HCT116 (cell line): ENCODE measurements around the gene ADAMTSL2. TPM values are rescaled to one million over a fixed set of nuclear protein-coding genes. Genes with fewer than 3 reads are reported as not detected.

Experiments used
- ATAC-seq: fragments of 200-7000 bp; cut with Tn5 transposase; 2 replicates; pipeline ENCODE4 v1.9.1; 2020; ENCODE audit warnings: mild to moderate bottlenecking, moderate library complexity
- BruUV-seq: library from RNA; stranded (reverse); fragments of 400-500 nt; replicated peaks from 2 replicates; lab custom pipeline; 2021; lab: Mats Ljungman, UMichigan
- CTCF ChIA-PET: fragments of 300-600 bp; sonication (Branson Sonifier 250); formaldehyde crosslinking; loops from one replicate; lab custom pipeline; 2021; ENCODE audit warnings: antibody characterized with exemption; lab: Charles Lee
- POLR2A ChIA-PET: fragments of 300-600, 350-600 bp; sonication (Branson Sonifier 250); formaldehyde crosslinking; loops from one replicate; lab custom pipeline; 2021; ENCODE audit warnings: antibody characterized with exemption; lab: Charles Lee
- RAD21 ChIA-PET, 2 experiments: fragments of 300-600 bp; sonication (Branson Sonifier 250); formaldehyde crosslinking; loops; one replicate each; lab custom pipeline; 2023; ENCODE audit warnings: low total read pairs in 2 of 2; ENCODE audit not compliant: uncharacterized antibody in 2 of 2, unreplicated experiment in 2 of 2, low non-redundant PET in 1 of 2; lab: Charles Lee
- DNase-seq: peaks from one replicate; pipeline ENCODE4 v3.0.0-alpha.2; 2010; ENCODE audit warnings: low read depth, low spot score
- H2AFZ ChIP-seq: fragments of 200-600 bp; shearing (Covaris generic), sonication (generic); 2 replicates; pipeline ENCODE4 v1.6.1; 2017; ENCODE audit warnings: low read depth, mixed run types, mixed read lengths, antibody characterized with exemption, low read length; ENCODE audit not compliant: poor library complexity, severe bottlenecking
- H3K27ac ChIP-seq: 2 replicates; pipeline ENCODE4 v1.5.1; 2012; ENCODE audit warnings: low read depth, low read length
- H3K27me3 ChIP-seq: fragments of 200-600 bp; sonication (generic); 2 replicates; pipeline ENCODE4 v1.6.1; 2016; ENCODE audit warnings: mixed run types, low read length, mixed read lengths; ENCODE audit not compliant: insufficient read depth
- H3K36me3 ChIP-seq, 2 experiments: fragments of 200-500 bp in 1 of 2; fragments of 200-600 bp in 1 of 2; sonication (Bioruptor generic) in 1 of 2; sonication (generic) in 1 of 2; 2 replicates each; pipeline versions ENCODE4 v1.5.1 to v1.6.1; 2014 to 2016; ENCODE audit warnings: low read length in 2 of 2, inconsistent platforms in 1 of 2, mixed read lengths in 1 of 2, mixed run types in 1 of 2; ENCODE audit not compliant: insufficient read depth in 2 of 2, control insufficient read depth in 1 of 2
- H3K4me1 ChIP-seq, 2 experiments: fragments of 200-600 bp in 1 of 2; sonication (generic) in 1 of 2; 2 replicates each; pipeline versions ENCODE4 v1.5.1 to v1.6.1; 2012 to 2017; ENCODE audit warnings: low read length in 2 of 2, inconsistent platforms in 1 of 2, mild to moderate bottlenecking in 1 of 2, mixed read lengths in 1 of 2, mixed run types in 1 of 2, moderate library complexity in 1 of 2; ENCODE audit not compliant: insufficient read depth in 2 of 2, control insufficient read depth in 1 of 2
- H3K4me2 ChIP-seq: fragments of 200-600 bp; sonication (generic); 2 replicates; pipeline ENCODE4 v1.6.1; 2017; ENCODE audit warnings: mixed run types, low read length, mixed read lengths
- H3K4me3 ChIP-seq, 2 experiments: fragments of 200-600 bp in 1 of 2; sonication (generic) in 1 of 2; replicated peaks in 1 of 2; 2 replicates each; pipeline ENCODE4 v1.5.1; 2011 to 2016; ENCODE audit warnings: low read length in 2 of 2, control low read depth in 1 of 2, low read depth in 1 of 2, mild to moderate bottlenecking in 1 of 2, mixed read lengths in 1 of 2, mixed run types in 1 of 2
- H3K79me2 ChIP-seq: fragments of 200-600 bp; sonication (generic); 2 replicates; pipeline ENCODE4 v1.6.1; 2017; ENCODE audit warnings: mild to moderate bottlenecking, mixed run types, low read length, moderate library complexity, mixed read lengths; ENCODE audit not compliant: insufficient read depth
- H3K9ac ChIP-seq: fragments of 200-600 bp; sonication (generic); 2 replicates; pipeline ENCODE4 v1.6.1; 2016; ENCODE audit warnings: low read length, mixed read lengths
- H3K9me2 ChIP-seq: fragments of 200-600 bp; sonication (generic), shearing (Covaris generic); 2 replicates; pipeline ENCODE4 v1.6.1; 2017; ENCODE audit warnings: mixed run types, mild to moderate bottlenecking, moderate library complexity; ENCODE audit not compliant: insufficient read depth
- H3K9me3 ChIP-seq, 2 experiments: fragments of 200-500 bp in 1 of 2; fragments of 200-600 bp in 1 of 2; sonication (Bioruptor generic) in 1 of 2; sonication (generic) in 1 of 2; 2 replicates each; pipeline ENCODE4 v1.6.1; 2014 to 2017; ENCODE audit warnings: low read length in 2 of 2, mixed read lengths in 2 of 2, inconsistent platforms in 1 of 2, low read depth in 1 of 2, mild to moderate bottlenecking in 1 of 2, mixed run types in 1 of 2, moderate library complexity in 1 of 2; ENCODE audit not compliant: control insufficient read depth in 1 of 2, insufficient read depth in 1 of 2
- H4K20me1 ChIP-seq: fragments of 200-600 bp; sonication (generic), shearing (Covaris generic); 2 replicates; pipeline ENCODE4 v1.6.1; 2017; ENCODE audit warnings: mixed run types, mild to moderate bottlenecking, moderate library complexity; ENCODE audit not compliant: insufficient read depth
- ATF3 ChIP-seq: IDR thresholded peaks from 2 replicates; pipeline ENCODE4 v1.6.1; 2012
- CBX3 ChIP-seq: IDR thresholded peaks from 2 replicates; pipeline ENCODE4 v1.6.1; 2012; ENCODE audit warnings: low read depth
- CEBPB ChIP-seq: IDR thresholded peaks from 2 replicates; pipeline ENCODE4 v1.6.1; 2012; ENCODE audit warnings: low read depth
- EGR1 ChIP-seq: IDR thresholded peaks from 2 replicates; pipeline ENCODE4 v1.6.1; 2012; ENCODE audit warnings: low read depth
- EZH2 ChIP-seq: fragments of 200-600 bp; sonication (generic); IDR thresholded peaks from 2 replicates; pipeline ENCODE4 v1.6.1; 2017; ENCODE audit warnings: antibody characterized with exemption, mixed run types
- EZH2phosphoT487 ChIP-seq: fragments of 200-600 bp; IDR thresholded peaks from 2 replicates; pipeline ENCODE4 v1.6.1; 2018; ENCODE audit warnings: antibody characterized with exemption, borderline replicate concordance
- RAD21 ChIP-seq: IDR thresholded peaks from 2 replicates; pipeline ENCODE4 v1.6.1; 2012; ENCODE audit warnings: low read depth, mild to moderate bottlenecking
- YY1 ChIP-seq: IDR thresholded peaks from 2 replicates; pipeline ENCODE4 v1.6.1; 2011; ENCODE audit warnings: low read length, low read depth, moderate library complexity, mild to moderate bottlenecking; ENCODE audit not compliant: insufficient replicate concordance; ENCODE audit errors: extremely low read depth
- intact Hi-C: fragments of 100-400 bp; cut with micrococcal nuclease; formaldehyde crosslinking; loops from 2 replicates; pipeline ENCODE4 v1.10.0; 2022
- total RNA-seq: library from RNA; stranded (reverse); gene quantifications from one replicate; pipeline ENCODE4 v1.2.1, GENCODE V29; 2021; ENCODE audit not compliant: unreplicated experiment
- TF ChIP-seq, protein P1 (sequence below): IDR thresholded peaks from 2 replicates; pipeline ENCODE4 v1.6.1; 2012; ENCODE audit warnings: low read depth
- TF ChIP-seq, protein P2 (sequence below): IDR thresholded peaks from 2 replicates; pipeline ENCODE4 v1.6.1; 2012

Gene ADAMTSL2
- total RNA-seq, 1 experiment from 2014 or later, result not detected

GRCh38 chr9:133573791-133574515 is 39.4 kb downstream of the ADAMTSL2 start:
- no peaks in the 10 kb centered on the region for H4K20me1 ChIP-seq
- intact Hi-C loops, result no loop called here
- H3K9ac ChIP-seq, result no peak overlapping the region
- H3K4me3 ChIP-seq, result no peak overlapping the region
- RAD21 ChIA-PET, result no interaction called here
- DNase-seq, result no peak
- no peaks in the 10 kb centered on the region for H3K79me2 ChIP-seq
- no peak overlapping the region for H2AFZ ChIP-seq
- no peak overlapping the region for H3K4me2 ChIP-seq
- no peaks in the 10 kb centered on the region for H3K4me1 ChIP-seq
- TF ChIP-seq EZH2phosphoT487 (no peak), ATF3 (no peak), CEBPB (no peak), RAD21 (no peak), CBX3 (no peak), EZH2 (no peak), EGR1 (no peak), YY1 (no peak)
- TF ChIP-seq, protein P1, sequence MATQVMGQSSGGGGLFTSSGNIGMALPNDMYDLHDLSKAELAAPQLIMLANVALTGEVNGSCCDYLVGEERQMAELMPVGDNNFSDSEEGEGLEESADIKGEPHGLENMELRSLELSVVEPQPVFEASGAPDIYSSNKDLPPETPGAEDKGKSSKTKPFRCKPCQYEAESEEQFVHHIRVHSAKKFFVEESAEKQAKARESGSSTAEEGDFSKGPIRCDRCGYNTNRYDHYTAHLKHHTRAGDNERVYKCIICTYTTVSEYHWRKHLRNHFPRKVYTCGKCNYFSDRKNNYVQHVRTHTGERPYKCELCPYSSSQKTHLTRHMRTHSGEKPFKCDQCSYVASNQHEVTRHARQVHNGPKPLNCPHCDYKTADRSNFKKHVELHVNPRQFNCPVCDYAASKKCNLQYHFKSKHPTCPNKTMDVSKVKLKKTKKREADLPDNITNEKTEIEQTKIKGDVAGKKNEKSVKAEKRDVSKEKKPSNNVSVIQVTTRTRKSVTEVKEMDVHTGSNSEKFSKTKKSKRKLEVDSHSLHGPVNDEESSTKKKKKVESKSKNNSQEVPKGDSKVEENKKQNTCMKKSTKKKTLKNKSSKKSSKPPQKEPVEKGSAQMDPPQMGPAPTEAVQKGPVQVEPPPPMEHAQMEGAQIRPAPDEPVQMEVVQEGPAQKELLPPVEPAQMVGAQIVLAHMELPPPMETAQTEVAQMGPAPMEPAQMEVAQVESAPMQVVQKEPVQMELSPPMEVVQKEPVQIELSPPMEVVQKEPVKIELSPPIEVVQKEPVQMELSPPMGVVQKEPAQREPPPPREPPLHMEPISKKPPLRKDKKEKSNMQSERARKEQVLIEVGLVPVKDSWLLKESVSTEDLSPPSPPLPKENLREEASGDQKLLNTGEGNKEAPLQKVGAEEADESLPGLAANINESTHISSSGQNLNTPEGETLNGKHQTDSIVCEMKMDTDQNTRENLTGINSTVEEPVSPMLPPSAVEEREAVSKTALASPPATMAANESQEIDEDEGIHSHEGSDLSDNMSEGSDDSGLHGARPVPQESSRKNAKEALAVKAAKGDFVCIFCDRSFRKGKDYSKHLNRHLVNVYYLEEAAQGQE, result no peak
- TF ChIP-seq, protein P2, sequence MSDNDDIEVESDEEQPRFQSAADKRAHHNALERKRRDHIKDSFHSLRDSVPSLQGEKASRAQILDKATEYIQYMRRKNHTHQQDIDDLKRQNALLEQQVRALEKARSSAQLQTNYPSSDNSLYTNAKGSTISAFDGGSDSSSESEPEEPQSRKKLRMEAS, result no peak
- TF ChIP-seq, all 23 proteins: peak for 0
- CTCF ChIA-PET, result no interaction called here
- BruUV-seq, result no TSS peak
- no peak for ATAC-seq
- Histone ChIP-seq H3K27me3 (no peaks in the 10 kb centered on the region), H3K9me3 (no peaks in the 10 kb centered on the region), H3K9me2 (no peaks in the 10 kb centered on the region), H3K36me3 (no peaks in the 10 kb centered on the region), H3K27ac (no peak overlapping the region)
- POLR2A ChIA-PET, result no interaction called here
